Heart right ventricle (tissue), 16 donors: Measurements from ENCODE around the gene SHROOM1. TPM values are rescaled to one million over a fixed set of nuclear protein-coding genes. Genes with fewer than 3 reads are reported as not detected.

Source experiments
- ATAC-seq, 8 donors: fragments of 200-7000 bp; cut with Tn5 transposase; one replicate each; pipeline ENCODE4 v1.9.1; 2020; ENCODE audit warnings: mild to moderate bottlenecking in 8 of 8, moderate library complexity in 8 of 8, moderate number of reproducible peaks in 1 of 8
- DNase-seq, 2 donors: peaks; one replicate each; pipeline ENCODE4 v3.0.0-alpha.2; 2020
- H3K27ac ChIP-seq, 10 donors: fragments of 200-600 bp; sonication (generic) in 2 of 10; one replicate each; pipeline versions ENCODE4 v1.5.0 to v1.8.0; 2020 to 2022; ENCODE audit warnings: mild to moderate bottlenecking in 3 of 10
- H3K27me3 ChIP-seq, 7 donors: fragments of 200-600 bp; one replicate each; pipeline ENCODE4 v1.8.0; 2021 to 2022; ENCODE audit warnings: mild to moderate bottlenecking in 2 of 7
- H3K36me3 ChIP-seq, 9 donors: fragments of 200-600 bp; sonication (generic) in 1 of 9; one replicate each; pipeline versions ENCODE4 v1.5.0 to v1.8.0; 2020 to 2022; ENCODE audit warnings: mild to moderate bottlenecking in 2 of 9
- H3K4me1 ChIP-seq, 9 donors: fragments of 200-600 bp; sonication (generic) in 1 of 9; one replicate each; pipeline versions ENCODE4 v1.5.0 to v1.8.0; 2020 to 2022; ENCODE audit warnings: mild to moderate bottlenecking in 4 of 9
- H3K4me3 ChIP-seq, 10 donors: fragments of 200-600 bp; sonication (generic) in 2 of 10; one replicate each; pipeline versions ENCODE4 v1.5.0 to v1.8.0; 2020 to 2022; ENCODE audit warnings: mild to moderate bottlenecking in 7 of 10, moderate library complexity in 2 of 10
- H3K9me3 ChIP-seq, 11 donors: fragments of 200-600 bp in 10 of 11; sonication (generic) in 2 of 11; one replicate each; pipeline versions ENCODE4 v1.5.0 to v1.8.0; 2013 to 2022; ENCODE audit warnings: mild to moderate bottlenecking in 2 of 11, control low read depth in 1 of 11, moderate library complexity in 1 of 11
- CTCF ChIP-seq, 9 donors: fragments of 200-600 bp; sonication (generic) in 2 of 9; IDR thresholded peaks; one replicate each; pipeline versions ENCODE4 v1.5.0 to v1.8.0; 2021 to 2022; ENCODE audit warnings: antibody characterized with exemption in 9 of 9, mild to moderate bottlenecking in 5 of 9, moderate library complexity in 1 of 9
- WGBS, 2 donors: extraction: QIAGEN DNeasy Blood & Tissue Kit; methylation state at CpG; one replicate each; pipeline ENCODE4 v1.1.7; 2013; ENCODE audit warnings: inconsistent platforms in 1 of 2; 5-methylcytosine and 5-hydroxymethylcytosine counted together
- intact Hi-C, 10 donors: fragments of 100-400 bp; cut with DNase I; formaldehyde crosslinking; loops; one replicate each; pipeline versions ENCODE4 v1.11.1 to v1.14.2; 2022
- polyA plus RNA-seq, 2 donors: library from polyadenylated mRNA; stranded (reverse); fragments of 200-250 nt; gene quantifications; one replicate each; pipeline ENCODE4 v1.2.3, GENCODE V29; 2013
- total RNA-seq, 10 donors: library from RNA; stranded (reverse); fragmentation: NEBNext Ultra II Directional in 3 of 10; extraction: Animal tissue kit (Norgen Biotek cat#: 25700) in 3 of 10; gene quantifications; one replicate each; pipeline versions ENCODE4 v1.2.1 to v1.2.4, GENCODE V29; 2021 to 2023
- donor health status: Arrhythmogenic right ventricular cardiomyopathy.
- donor health status: ischemic (EF 13 %, LVEDD 7.1; RV severe dilation, severe dysfunction).
- donor health status: healthy with polysubstance abuse.
- donor health status: DM: no; HTN: yes; CAD: no.
- donor health status: DM: no; HTN: no; CAD: no.
- donor health status: ischemic (EF 25% LVEDD 6.9; RV normal size, moderate dysfunction).
- donor health status: ischemic (EF 25% LVEDD 5.7; RV mildly dilated, moderate dysfunction).
- donor health status: healthy.
- donor health status: DM: yes; HTN: yes; CAD: no.
- donor health status: Ischemic cardiomyopathy.
- donor health status: ischemic (EF 35%, LVEDD 5.7; RV mildly dilated, moderate dysfunction).
- donor health status: nonischemic (EF 11% LVEDD 7.7; RV severe dilation, severe dysfunction).
- donor health status: DM: yes; HTN: yes; CAD: no.
- donor health status: PGD.
- donor health status: ischemic (EF 29% LVEDD 5.4; RV normal size, mild dysfunction).
- donor health status: nonischemic (EF 23%, LVEDD 6.1; RV moderate dilation, normal function).

SHROOM1 gene
- total and polyA plus RNA-seq, 12 donors, result 3.2 to 10.8 (median 4.1) TPM

- intact Hi-C loops, result loop anchor here (1.0 to 10.0 kb wide), 9 partner anchors 37 to 455 kb away; partner anchors contain the start of genes GDF9 (in 8 of the 10) and UQCRQ (in 8 of the 10)
- WGBS, 2 donors, result 3 to 5% methylated on average over 66 to 75 of the region's 75 CpGs
- peak overlapping the region; percentile 55 to 92 (median 86) for H3K27ac ChIP-seq
Observed at GRCh38 chr5:132829742-132830435, 558 bp downstream of the SHROOM1 start.

GRCh38 chr5:132828846-132829494 lies 1.5 kb downstream of the SHROOM1 start:
- no peaks in the 10 kb centered on the region for H3K9me3 ChIP-seq
- H3K36me3 ChIP-seq, result peaks cover 0 to 14% (median 0%) of the 10 kb centered on the region in 9 donors
- no peak overlapping the region for H3K27ac ChIP-seq
- H3K4me3 ChIP-seq, result peak overlapping the region in 9 of 10 donors; percentile 67 to 89 (median 77)
- intact Hi-C loops, result loop anchor here in 5 of 10 donors (5.0 to 10.0 kb wide), 4 partner anchors 53 to 454 kb away; no protein-coding TSS in a partner anchor
- peak in 1 of 8 donors; percentile 1 for ATAC-seq
- H3K27me3 ChIP-seq, result peaks cover 0 to 72% (median 0%) of the 10 kb centered on the region in 7 donors
- 72 to 74% methylated on average over 4 of the region's 4 CpGs for WGBS, 2 donors
- no peak for DNase-seq
- no peak for TF ChIP-seq CTCF (IDR thresholded peaks at IDR 0.05)
- peaks cover 6 to 33% (median 19%) of the 10 kb centered on the region in 9 donors for H3K4me1 ChIP-seq

More at GRCh38 chr5:132829742-132830435, 558 bp downstream of the SHROOM1 start:
- Histone ChIP-seq H3K27me3 (peaks cover 0 to 62% (median 0%) of the 10 kb centered on the region in 7 donors), H3K36me3 (peaks cover 0 to 5% (median 0%) of the 10 kb centered on the region in 9 donors), H3K9me3 (no peaks in the 10 kb centered on the region), H3K4me1 (peaks cover 6 to 33% (median 19%) of the 10 kb centered on the region in 9 donors), H3K4me3 (peak overlapping the region; percentile 46 to 89 (median 77))
- ATAC-seq, result peak; percentile 88 to 94 (median 90)
- peak; percentile 78 to 80 for DNase-seq
- TF ChIP-seq CTCF (IDR thresholded peaks at IDR 0.05), result peak in 8 of 9 donors; percentile 88 to 98 (median 93)

- no peak for TF ChIP-seq CTCF (IDR thresholded peaks at IDR 0.05)
- Histone ChIP-seq H3K4me1 (peaks cover 6 to 36% (median 22%) of the 10 kb centered on the region in 9 donors), H3K36me3 (peaks cover 0 to 21% (median 0%) of the 10 kb centered on the region in 9 donors), H3K9me3 (no peaks in the 10 kb centered on the region), H3K27ac (no peak overlapping the region), H3K27me3 (peaks cover 0 to 80% (median 0%) of the 10 kb centered on the region in 7 donors), H3K4me3 (no peak overlapping the region)
- ATAC-seq, result no peak
- 95% methylated on average over 4 of the region's 4 CpGs for WGBS, 2 donors
- no peak for DNase-seq
- intact Hi-C loops, result loop anchor here in 5 of 10 donors (5.0 to 10.0 kb wide), 4 partner anchors 54 to 453 kb away; no protein-coding TSS in a partner anchor
Observed at GRCh38 chr5:132827943-132828673, 2.3 kb downstream of the SHROOM1 start.
